ENCODE measurements around the gene SULT2B1.

Gene SULT2B1

GRCh38 chr19:48558018-48558684 is 6.2 kb downstream of the SULT2B1 start:
- H3K23ac ChIP-seq (ENCODE audit: low read depth, low read length, poor library complexity) = no peak overlapping the region
- H3K36me3 ChIP-seq (replicated peaks in 1 of 2; ENCODE audit: control insufficient read depth in 2 of 2, insufficient read depth in 2 of 2, low read length in 2 of 2) = no peaks in the 10 kb centered on the region
- H4K8ac ChIP-seq (ENCODE audit: low read depth, low read length) = no peak overlapping the region
- no peak for DNase-seq (ENCODE audit: low spot score)
- no peak overlapping the region for H3K4ac ChIP-seq (ENCODE audit: low read length)
- H3K9ac ChIP-seq (ENCODE audit: low read depth, low read length, poor library complexity) = no peak overlapping the region
- H3K18ac ChIP-seq (ENCODE audit: low read length) = peak overlapping the region; percentile 58
- no peak overlapping the region for H3K4me3 ChIP-seq (ENCODE audit: low read length in 2 of 2)
- no peak overlapping the region for H2BK12ac ChIP-seq (ENCODE audit: low read length)
- no peaks in the 10 kb centered on the region for H3K79me1 ChIP-seq (ENCODE audit: low read depth, low read length)
- no CpG with 5 or more reads among the region's 27 CpGs for WGBS, 2 donors (ENCODE audit: extremely low coverage in 2 of 2, insufficient read length in 2 of 2, insufficient replicate concordance in 1 of 2)
- no peak overlapping the region for H2AK5ac ChIP-seq (ENCODE audit: low read depth, low read length)
- no peak overlapping the region for H3K27ac ChIP-seq (replicated peaks; ENCODE audit: low read length)
- no peak overlapping the region for H2BK120ac ChIP-seq (ENCODE audit: low read depth, low read length)
- no peak overlapping the region for H4K91ac ChIP-seq (ENCODE audit: low read depth, low read length, poor library complexity)
- H2BK5ac ChIP-seq (ENCODE audit: low read length) = no peak overlapping the region
- peaks cover 7 to 10% of the 10 kb centered on the region in 2 donors for H3K4me1 ChIP-seq (ENCODE audit: control insufficient read depth in 2 of 2, insufficient read depth in 1 of 2, low read depth in 1 of 2, low read length in 2 of 2)
- H3K14ac ChIP-seq (ENCODE audit: low read length) = no peak overlapping the region
- no peak overlapping the region for H2BK15ac ChIP-seq (ENCODE audit: low read length)
- peaks cover 0 to 2% of the 10 kb centered on the region in 2 donors for H3K9me3 ChIP-seq (replicated peaks in 1 of 2; ENCODE audit: control insufficient read depth in 2 of 2, insufficient read depth in 1 of 2, low read depth in 1 of 2, low read length in 2 of 2)
- H3K4me2 ChIP-seq (ENCODE audit: insufficient read depth, low read length, poor library complexity, severe bottlenecking) = no peak overlapping the region
- H3K27me3 ChIP-seq (ENCODE audit: control insufficient read depth in 3 of 3, insufficient read depth in 3 of 3, low read depth in 1 of 3, low read length in 3 of 3) = peaks cover 0 to 13% (median 0%) of the 10 kb centered on the region in 3 experiments
- H2AFZ ChIP-seq (ENCODE audit: low read length) = peak overlapping the region; percentile 47

GRCh38 chr19:48560095-48560530 is 8.1 kb downstream of the SULT2B1 start:
- Histone ChIP-seq H3K79me1 (ENCODE audit: low read depth, low read length) (no peaks in the 10 kb centered on the region), H2BK12ac (ENCODE audit: low read length) (no peak overlapping the region), H2AK5ac (ENCODE audit: low read depth, low read length) (peak overlapping the region; percentile 53), H3K27me3 (ENCODE audit: control insufficient read depth in 3 of 3, insufficient read depth in 3 of 3, low read depth in 1 of 3, low read length in 3 of 3) (peaks cover 0 to 13% (median 0%) of the 10 kb centered on the region in 3 experiments), H3K9ac (ENCODE audit: low read depth, low read length, poor library complexity) (no peak overlapping the region), H3K4me1 (ENCODE audit: control insufficient read depth in 2 of 2, insufficient read depth in 1 of 2, low read depth in 1 of 2, low read length in 2 of 2) (no peaks in the 10 kb centered on the region), H2BK15ac (ENCODE audit: low read length) (peak overlapping the region; percentile 14), H3K18ac (ENCODE audit: low read length) (no peak overlapping the region), H3K4ac (ENCODE audit: low read length) (no peak overlapping the region), H2BK5ac (ENCODE audit: low read length) (no peak overlapping the region), H3K36me3 (replicated peaks in 1 of 2; ENCODE audit: control insufficient read depth in 2 of 2, insufficient read depth in 2 of 2, low read length in 2 of 2) (no peaks in the 10 kb centered on the region), H2BK120ac (ENCODE audit: low read depth, low read length) (no peak overlapping the region), H3K14ac (ENCODE audit: low read length) (no peak overlapping the region), H4K91ac (ENCODE audit: low read depth, low read length, poor library complexity) (no peak overlapping the region), H3K4me2 (ENCODE audit: insufficient read depth, low read length, poor library complexity, severe bottlenecking) (no peak overlapping the region), H4K8ac (ENCODE audit: low read depth, low read length) (no peak overlapping the region), H3K4me3 (ENCODE audit: low read length in 2 of 2) (no peak overlapping the region), H3K27ac (replicated peaks; ENCODE audit: low read length) (no peak overlapping the region), H3K9me3 (replicated peaks in 1 of 2; ENCODE audit: control insufficient read depth in 2 of 2, insufficient read depth in 1 of 2, low read depth in 1 of 2, low read length in 2 of 2) (peaks cover 0 to 2% of the 10 kb centered on the region in 2 donors), H3K23ac (ENCODE audit: low read depth, low read length, poor library complexity) (no peak overlapping the region), H2AFZ (ENCODE audit: low read length) (no peak overlapping the region)
- DNase-seq (ENCODE audit: low spot score) = no peak
- WGBS, 2 donors (ENCODE audit: extremely low coverage in 2 of 2, insufficient read length in 2 of 2, insufficient replicate concordance in 1 of 2) = no CpG with 5 or more reads among the region's 6 CpGs

GRCh38 chr19:48561412-48561811 is 9.4 kb downstream of the SULT2B1 start:
- no CpG with 5 or more reads among the region's 11 CpGs for WGBS, 2 donors (ENCODE audit: extremely low coverage in 2 of 2, insufficient read length in 2 of 2, insufficient replicate concordance in 1 of 2)
- no peak for DNase-seq (ENCODE audit: low spot score)
- Histone ChIP-seq H3K18ac (ENCODE audit: low read length) (peak overlapping the region; percentile 70), H3K4ac (ENCODE audit: low read length) (no peak overlapping the region), H3K23ac (ENCODE audit: low read depth, low read length, poor library complexity) (no peak overlapping the region), H2BK5ac (ENCODE audit: low read length) (no peak overlapping the region), H3K14ac (ENCODE audit: low read length) (no peak overlapping the region), H4K8ac (ENCODE audit: low read depth, low read length) (no peak overlapping the region), H2BK15ac (ENCODE audit: low read length) (no peak overlapping the region), H3K9me3 (replicated peaks in 1 of 2; ENCODE audit: control insufficient read depth in 2 of 2, insufficient read depth in 1 of 2, low read depth in 1 of 2, low read length in 2 of 2) (peaks cover 0 to 2% of the 10 kb centered on the region in 2 donors), H2BK120ac (ENCODE audit: low read depth, low read length) (no peak overlapping the region), H3K4me2 (ENCODE audit: insufficient read depth, low read length, poor library complexity, severe bottlenecking) (no peak overlapping the region), H4K91ac (ENCODE audit: low read depth, low read length, poor library complexity) (no peak overlapping the region), H3K4me1 (ENCODE audit: control insufficient read depth in 2 of 2, insufficient read depth in 1 of 2, low read depth in 1 of 2, low read length in 2 of 2) (no peaks in the 10 kb centered on the region), H3K27me3 (ENCODE audit: control insufficient read depth in 3 of 3, insufficient read depth in 3 of 3, low read depth in 1 of 3, low read length in 3 of 3) (peaks cover 0 to 17% (median 0%) of the 10 kb centered on the region in 3 experiments), H3K4me3 (ENCODE audit: low read length in 2 of 2) (no peak overlapping the region), H3K36me3 (replicated peaks in 1 of 2; ENCODE audit: control insufficient read depth in 2 of 2, insufficient read depth in 2 of 2, low read length in 2 of 2) (no peaks in the 10 kb centered on the region), H2BK12ac (ENCODE audit: low read length) (no peak overlapping the region), H3K9ac (ENCODE audit: low read depth, low read length, poor library complexity) (no peak overlapping the region), H2AK5ac (ENCODE audit: low read depth, low read length) (peak overlapping the region; percentile 4), H2AFZ (ENCODE audit: low read length) (no peak overlapping the region), H3K79me1 (ENCODE audit: low read depth, low read length) (no peaks in the 10 kb centered on the region), H3K27ac (replicated peaks; ENCODE audit: low read length) (no peak overlapping the region)

- WGBS, 2 donors (ENCODE audit: extremely low coverage in 2 of 2, insufficient read length in 2 of 2, insufficient replicate concordance in 1 of 2) = no CpG with 5 or more reads among the region's 7 CpGs
- Histone ChIP-seq H4K91ac (ENCODE audit: low read depth, low read length, poor library complexity) (no peak overlapping the region), H2AK5ac (ENCODE audit: low read depth, low read length) (no peak overlapping the region), H2BK12ac (ENCODE audit: low read length) (no peak overlapping the region), H3K23ac (ENCODE audit: low read depth, low read length, poor library complexity) (no peak overlapping the region), H4K8ac (ENCODE audit: low read depth, low read length) (no peak overlapping the region), H3K4ac (ENCODE audit: low read length) (no peak overlapping the region), H3K18ac (ENCODE audit: low read length) (no peak overlapping the region), H3K27me3 (ENCODE audit: control insufficient read depth in 3 of 3, insufficient read depth in 3 of 3, low read depth in 1 of 3, low read length in 3 of 3) (peaks cover 0 to 29% (median 6%) of the 10 kb centered on the region in 3 experiments), H3K9ac (ENCODE audit: low read depth, low read length, poor library complexity) (no peak overlapping the region), H3K27ac (replicated peaks; ENCODE audit: low read length) (no peak overlapping the region), H3K36me3 (replicated peaks in 1 of 2; ENCODE audit: control insufficient read depth in 2 of 2, insufficient read depth in 2 of 2, low read length in 2 of 2) (no peaks in the 10 kb centered on the region), H3K4me3 (ENCODE audit: low read length in 2 of 2) (no peak overlapping the region), H3K79me1 (ENCODE audit: low read depth, low read length) (no peaks in the 10 kb centered on the region), H3K14ac (ENCODE audit: low read length) (no peak overlapping the region), H2AFZ (ENCODE audit: low read length) (no peak overlapping the region), H3K4me2 (ENCODE audit: insufficient read depth, low read length, poor library complexity, severe bottlenecking) (no peak overlapping the region), H3K9me3 (replicated peaks in 1 of 2; ENCODE audit: control insufficient read depth in 2 of 2, insufficient read depth in 1 of 2, low read depth in 1 of 2, low read length in 2 of 2) (no peaks in the 10 kb centered on the region), H2BK5ac (ENCODE audit: low read length) (no peak overlapping the region), H3K4me1 (ENCODE audit: control insufficient read depth in 2 of 2, insufficient read depth in 1 of 2, low read depth in 1 of 2, low read length in 2 of 2) (peaks cover 3 to 4% of the 10 kb centered on the region in 2 donors), H2BK120ac (ENCODE audit: low read depth, low read length) (no peak overlapping the region), H2BK15ac (ENCODE audit: low read length) (no peak overlapping the region)
- no peak for DNase-seq (ENCODE audit: low spot score)
Measured at GRCh38 chr19:48565090-48565489, 13.1 kb downstream of the SULT2B1 start.
